Activated gamma-delta T cell (primary cell): ENCODE results near the gene PPP2R2C.

Experiments
- DNase-seq: peaks from one replicate; lab custom pipeline; 2025; lab: John Stamatoyannopoulos, UW

Gene PPP2R2C

GRCh38 chr4:6424425-6424824 lies 48.0 kb downstream of the PPP2R2C start:
- no peak for DNase-seq

DNA sequence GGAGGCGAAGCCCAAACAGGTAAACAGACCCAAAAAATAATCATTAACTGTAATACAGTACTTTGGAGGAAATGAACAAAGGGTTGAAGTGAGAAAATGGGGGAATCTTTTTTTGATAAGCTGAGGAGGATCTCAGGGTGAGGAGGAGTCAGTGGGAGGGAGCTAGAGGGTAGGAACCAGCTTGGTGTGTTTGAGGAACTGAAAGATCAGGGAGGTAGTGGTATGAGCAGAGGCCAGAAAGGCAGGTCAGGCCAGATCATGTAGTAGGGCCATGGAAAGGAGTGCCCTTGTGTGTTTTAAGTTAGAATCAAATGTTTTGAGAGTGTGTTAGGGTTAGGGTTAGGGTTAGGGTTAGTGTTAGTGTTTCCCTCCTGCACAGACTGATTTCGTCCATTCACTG lies 48.8 kb downstream of the PPP2R2C start:
- no peak for DNase-seq

DNA sequence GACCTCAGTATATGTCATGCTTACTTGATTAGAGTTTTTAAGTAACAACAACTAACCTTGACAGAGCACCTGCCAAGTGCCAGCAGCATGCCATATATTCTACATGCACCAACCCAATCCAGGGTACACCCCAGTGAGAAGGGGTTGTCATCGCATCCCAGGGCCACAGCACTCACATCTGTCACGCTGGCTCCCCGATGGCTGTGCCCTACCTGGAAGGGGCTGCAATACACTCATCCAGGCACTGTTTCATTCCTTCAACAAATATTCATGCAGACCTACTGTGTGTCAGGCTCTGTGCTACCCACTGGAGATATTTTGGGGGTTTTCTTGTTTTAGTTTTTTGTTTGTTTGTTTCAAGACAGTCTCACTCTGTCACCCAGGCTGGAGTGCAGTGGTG lies 49.5 kb downstream of the PPP2R2C start:
- no peak for DNase-seq

DNA sequence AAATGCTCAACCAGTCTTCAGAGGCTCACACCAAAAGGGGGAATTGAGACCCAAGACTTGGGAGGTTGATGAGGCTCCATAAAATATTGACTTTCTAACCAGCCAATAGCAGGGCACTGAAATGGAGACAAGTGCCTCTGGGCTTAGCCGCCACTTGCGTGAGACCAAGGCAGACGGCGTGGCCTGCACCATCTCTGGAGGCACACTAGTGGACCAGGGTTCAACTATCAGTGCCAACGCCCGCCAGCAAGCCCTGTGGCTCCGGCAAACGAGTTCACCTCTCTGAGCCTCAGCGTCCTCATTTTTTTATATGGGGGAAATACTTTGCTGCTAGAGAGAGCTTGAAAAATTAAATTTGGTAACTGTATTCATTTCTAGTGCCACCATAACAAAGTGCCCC lies 50.3 kb downstream of the PPP2R2C start:
- DNase-seq: no peak

DNA sequence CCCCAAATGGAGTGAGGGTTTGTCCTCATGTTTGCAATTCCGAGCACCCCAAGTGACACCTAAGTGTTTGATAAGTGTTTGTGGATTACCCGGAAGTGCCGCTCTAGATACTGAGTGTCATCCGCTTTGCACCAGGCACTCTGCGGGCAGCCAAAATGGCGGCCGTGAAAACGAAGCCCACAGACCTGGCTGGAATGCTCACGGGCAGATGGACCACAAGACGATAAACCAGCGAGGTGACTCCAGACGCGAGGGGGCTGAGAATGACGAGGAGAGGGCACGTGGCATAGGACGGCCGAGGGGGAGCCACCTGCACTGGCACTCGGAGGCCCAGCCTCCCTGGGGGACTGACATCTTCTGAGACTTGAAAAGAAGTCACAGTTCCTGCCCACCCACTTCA lies 51.0 kb downstream of the PPP2R2C start:
- DNase-seq: no peak

DNA sequence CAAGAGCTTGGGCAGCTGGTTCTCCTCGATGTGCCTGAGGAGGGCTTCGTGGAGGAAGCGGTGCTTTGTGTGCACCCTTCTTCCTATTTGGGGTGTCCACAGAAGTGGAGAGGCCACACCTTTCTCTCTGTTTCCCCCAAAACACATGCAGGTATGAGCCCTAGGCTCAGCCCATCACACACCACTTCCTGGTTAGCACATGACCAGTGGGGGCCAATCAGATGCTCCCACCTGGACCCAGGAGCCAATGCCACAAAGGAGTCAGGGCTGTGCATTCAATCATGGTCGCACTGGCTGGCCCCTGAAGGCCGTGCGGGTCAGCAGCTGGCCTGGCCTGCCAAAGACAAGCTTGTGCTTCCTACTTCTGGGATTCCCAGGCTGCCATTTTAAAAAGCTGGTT lies 51.4 kb downstream of the PPP2R2C start:
- DNase-seq: no peak

DNA sequence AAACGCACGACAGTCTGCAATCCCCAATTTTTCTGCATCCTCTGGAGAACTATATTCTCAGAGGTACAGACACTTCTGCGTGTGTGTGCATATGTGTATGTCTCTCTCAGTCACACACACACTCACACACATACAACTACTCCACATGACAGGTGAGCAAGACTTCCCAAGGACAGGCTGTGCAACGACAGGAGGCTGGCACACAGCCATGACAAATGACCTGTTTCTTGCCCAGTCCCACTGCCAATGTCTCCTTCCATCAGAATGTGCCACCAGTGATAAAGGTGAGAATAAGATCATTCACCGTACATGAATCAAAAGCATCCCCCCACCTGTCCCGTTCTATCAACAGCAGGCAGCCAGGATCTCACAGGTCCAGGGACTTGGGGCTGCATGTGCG lies 52.4 kb downstream of the PPP2R2C start:
- DNase-seq: no peak

DNA sequence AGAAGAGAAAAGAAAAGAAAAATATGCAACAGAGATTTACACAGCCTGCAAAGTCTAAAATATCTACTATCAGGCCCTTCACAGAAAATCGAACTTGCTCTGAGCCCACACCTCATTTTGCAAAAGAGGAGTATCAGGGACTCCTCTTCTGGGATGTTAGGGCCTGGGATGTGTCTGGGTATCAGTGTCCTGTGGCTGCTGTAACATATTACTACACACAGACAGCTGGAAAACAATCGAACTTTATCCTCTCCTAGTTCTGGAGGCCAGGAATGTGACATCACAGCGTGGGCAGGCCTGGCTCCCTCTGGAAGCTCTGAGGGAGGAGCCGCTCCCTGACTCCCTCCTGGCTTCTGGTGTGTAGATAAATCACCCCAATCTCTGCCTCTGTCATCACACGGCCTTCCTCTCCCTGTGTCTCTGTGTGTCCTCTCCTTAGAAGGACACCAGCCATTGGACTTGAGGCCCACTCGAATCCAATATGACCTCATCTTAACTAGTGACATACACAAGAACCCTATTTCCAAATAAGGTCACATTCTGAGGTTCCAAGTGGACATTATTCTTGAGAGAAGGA lies 52.9 kb downstream of the PPP2R2C start:
- no peak for DNase-seq

- no peak for DNase-seq
These were observed 54.1 kb downstream of the PPP2R2C start for GRCh38 chr4:6418193-6418755.

DNA sequence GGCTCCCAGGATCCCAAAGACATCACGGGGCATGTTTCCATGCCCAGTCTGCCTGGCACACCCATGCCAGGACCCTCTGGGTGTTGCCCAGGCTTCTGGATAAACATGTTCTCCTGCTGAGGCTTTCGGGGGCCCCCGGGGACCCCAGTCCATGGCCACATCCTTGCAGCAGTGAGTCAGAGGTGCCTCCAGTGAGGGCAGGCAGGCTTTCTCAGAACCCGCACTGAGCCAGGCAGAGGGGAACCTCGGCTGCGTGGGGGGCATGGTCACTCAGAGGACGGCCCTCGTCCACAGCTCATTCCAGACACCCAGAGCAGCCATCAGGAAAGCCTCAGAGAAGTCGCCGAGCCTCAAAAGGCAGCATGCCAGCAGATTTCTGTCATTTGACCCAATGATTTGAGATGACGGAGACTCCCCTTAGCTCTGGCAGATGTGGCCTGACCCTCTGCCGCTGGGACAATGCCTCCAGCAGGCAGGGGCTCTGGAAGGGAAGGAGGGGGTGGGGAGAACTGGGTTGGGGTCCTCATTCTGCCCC lies 54.8 kb downstream of the PPP2R2C start:
- DNase-seq: no peak

DNA sequence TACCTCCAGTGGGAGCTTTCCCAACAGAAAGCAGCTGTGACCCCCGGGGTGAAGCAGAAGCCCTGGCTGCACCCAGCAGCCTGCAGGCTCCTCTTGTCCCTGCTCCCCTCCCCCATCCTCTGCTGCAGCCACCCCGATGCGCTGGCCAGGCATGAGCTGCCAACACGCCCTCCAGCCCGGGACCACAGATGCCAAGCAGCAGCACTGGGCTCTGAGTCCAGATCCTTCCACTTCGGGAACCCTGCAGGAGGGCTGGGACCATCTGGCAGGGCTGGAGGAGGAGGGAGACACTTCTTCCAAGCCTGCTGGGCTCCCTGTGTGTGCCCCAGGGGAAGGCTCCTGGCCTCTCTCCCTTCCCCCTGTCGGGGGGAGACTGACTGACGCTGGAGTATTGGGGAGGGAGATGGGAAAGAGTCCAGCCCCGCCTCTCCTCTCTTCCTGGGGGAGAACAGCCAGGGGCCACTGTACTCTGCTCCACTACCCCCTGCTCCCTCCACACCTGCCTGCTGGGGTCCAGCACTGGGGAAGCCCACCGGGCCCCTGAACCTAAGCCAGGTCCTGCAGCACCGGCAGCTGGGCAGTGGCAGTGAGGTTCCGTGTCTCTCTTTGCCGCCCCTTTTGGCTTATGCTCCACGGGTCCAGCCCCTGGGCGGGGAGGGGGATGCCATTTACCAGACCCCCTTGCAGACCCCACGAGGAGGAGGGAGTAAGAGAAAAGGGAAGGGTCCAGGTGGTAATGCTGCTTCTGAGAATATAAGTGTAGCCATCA lies 55.7 kb downstream of the PPP2R2C start:
- DNase-seq: no peak

- DNase-seq: no peak
These were observed 57.2 kb downstream of the PPP2R2C start for GRCh38 chr4:6415031-6415705.

- DNase-seq: no peak
These were observed 57.8 kb downstream of the PPP2R2C start for GRCh38 chr4:6414578-6414977.

- DNase-seq: no peak
These were observed 61.8 kb downstream of the PPP2R2C start for GRCh38 chr4:6410664-6411063.

DNA sequence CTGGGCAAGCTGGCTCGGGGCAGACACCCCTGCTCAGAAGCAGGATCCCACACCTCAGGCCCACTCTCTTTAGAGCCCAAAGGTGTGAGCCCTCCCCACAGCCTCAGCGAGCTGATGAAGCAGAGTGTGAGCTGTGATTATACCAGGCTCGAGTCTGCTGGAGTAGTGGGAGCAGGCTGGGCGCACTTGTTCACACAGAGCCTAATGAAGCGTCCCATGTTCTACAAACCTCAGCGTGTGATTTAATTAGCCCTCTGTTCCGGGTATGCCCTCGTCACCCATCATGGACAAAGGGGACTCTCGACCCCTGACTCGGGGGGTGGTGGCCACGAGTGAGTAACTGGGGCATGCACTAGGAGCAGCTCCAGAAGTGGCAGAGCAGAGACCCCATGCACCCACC lies 62.3 kb downstream of the PPP2R2C start:
- no peak for DNase-seq

DNA sequence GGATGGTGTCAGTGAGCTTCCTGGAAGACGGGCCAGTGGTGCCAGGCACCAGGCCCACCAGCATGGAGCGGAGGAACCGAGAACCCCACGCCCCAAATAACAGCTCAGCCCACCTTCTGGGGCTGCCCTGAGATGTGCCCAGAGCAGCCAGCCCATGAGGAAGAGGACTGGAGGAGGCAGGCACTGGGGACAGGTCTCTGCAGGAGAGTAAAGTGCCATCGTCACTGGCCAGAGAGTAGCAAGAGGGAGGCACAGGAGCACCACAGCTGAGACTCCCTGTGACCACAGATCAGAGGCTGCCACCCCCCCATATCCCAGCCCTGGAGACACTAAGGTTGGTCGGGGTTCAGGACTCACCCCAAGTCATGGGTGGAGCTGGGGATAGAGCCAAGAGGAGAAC lies 63.0 kb downstream of the PPP2R2C start:
- no peak for DNase-seq

DNA sequence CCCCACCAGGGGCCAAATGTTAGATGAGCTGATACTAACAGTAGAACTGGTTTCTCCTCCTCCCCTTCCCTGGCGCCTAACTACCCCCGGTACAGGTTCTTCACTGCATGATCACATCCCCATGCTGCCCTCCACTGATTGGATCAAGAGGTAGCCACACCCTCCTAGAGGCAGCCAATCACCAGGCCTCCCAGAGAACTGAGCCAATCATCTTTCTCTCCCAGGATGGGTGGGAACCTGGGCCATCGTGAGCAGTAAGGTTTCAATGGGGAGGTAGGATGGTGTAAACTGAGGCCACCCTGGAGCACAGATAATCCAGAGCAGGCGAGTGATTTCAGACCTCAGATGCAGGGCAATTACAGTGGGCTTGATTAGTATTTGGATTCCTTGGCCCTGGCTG lies 64.2 kb downstream of the PPP2R2C start:
- DNase-seq: no peak

DNA sequence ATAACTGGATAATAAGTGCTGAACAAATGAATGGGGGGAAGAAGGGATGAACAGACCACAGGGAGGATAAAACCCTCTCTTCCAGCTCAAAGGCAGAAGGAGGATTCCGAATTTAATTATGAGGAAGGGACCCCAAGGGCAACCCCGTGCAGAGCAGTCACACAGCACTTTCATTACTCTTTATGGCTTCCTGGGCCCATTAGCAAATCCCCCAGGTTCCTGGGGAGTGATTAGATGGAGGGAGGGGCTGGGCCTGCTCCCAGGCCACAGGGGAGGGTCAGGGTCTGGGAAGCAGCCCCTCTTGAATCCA lies 67.1 kb downstream of the PPP2R2C start:
- no peak for DNase-seq

- no peak for DNase-seq
These were observed 67.6 kb downstream of the PPP2R2C start for GRCh38 chr4:6404611-6405396.

- DNase-seq: no peak
These were observed 69.1 kb downstream of the PPP2R2C start for GRCh38 chr4:6403400-6403685.

- no peak for DNase-seq
These were observed 69.6 kb downstream of the PPP2R2C start for GRCh38 chr4:6402566-6403399.
